SJCRH30 (cell line): Measurements from ENCODE around the gene AP4M1. TPM values are rescaled to one million over a fixed set of nuclear protein-coding genes. Genes with fewer than 3 reads are reported as not detected.

Experiments
- DNase-seq, 2 experiments: peaks; one replicate each; pipeline ENCODE4 v3.0.0-alpha.2; 2015 to 2020
- H3K27ac ChIP-seq: fragments of 250-450 bp; sonication (Bioruptor Pico); 2 replicates; pipeline ENCODE4 v1.5.1; 2020; ENCODE audit warnings: mild to moderate bottlenecking, moderate library complexity
- H3K27me3 ChIP-seq: fragments of 250-450 bp; sonication (Bioruptor Pico); 2 replicates; pipeline ENCODE4 v1.5.1; 2020; ENCODE audit warnings: mild to moderate bottlenecking, moderate library complexity
- H3K36me3 ChIP-seq: fragments of 250-450 bp; sonication (Bioruptor Pico); 2 replicates; pipeline ENCODE4 v1.5.1; 2020; ENCODE audit warnings: mild to moderate bottlenecking, moderate library complexity
- H3K4me1 ChIP-seq: fragments of 250-450 bp; sonication (Bioruptor Pico); 2 replicates; pipeline ENCODE4 v1.5.1; 2020; ENCODE audit warnings: mild to moderate bottlenecking, moderate library complexity
- H3K4me3 ChIP-seq: fragments of 250-450 bp; sonication (Bioruptor Pico); 2 replicates; pipeline ENCODE4 v1.5.1; 2020; ENCODE audit warnings: mild to moderate bottlenecking, moderate library complexity
- H3K9me3 ChIP-seq: fragments of 250-450 bp; sonication (Bioruptor Pico); replicated peaks from 2 replicates; pipeline ENCODE4 v1.5.1; 2020; ENCODE audit warnings: mild to moderate bottlenecking, moderate library complexity
- total RNA-seq: library from RNA; depleted of rRNA; stranded (reverse); fragments of >200 nt; shearing (Covaris generic); gene quantifications from 2 replicates; pipeline ENCODE4 v1.2.3, GENCODE V29; 2014; rRNA removed

Gene AP4M1, protein sequence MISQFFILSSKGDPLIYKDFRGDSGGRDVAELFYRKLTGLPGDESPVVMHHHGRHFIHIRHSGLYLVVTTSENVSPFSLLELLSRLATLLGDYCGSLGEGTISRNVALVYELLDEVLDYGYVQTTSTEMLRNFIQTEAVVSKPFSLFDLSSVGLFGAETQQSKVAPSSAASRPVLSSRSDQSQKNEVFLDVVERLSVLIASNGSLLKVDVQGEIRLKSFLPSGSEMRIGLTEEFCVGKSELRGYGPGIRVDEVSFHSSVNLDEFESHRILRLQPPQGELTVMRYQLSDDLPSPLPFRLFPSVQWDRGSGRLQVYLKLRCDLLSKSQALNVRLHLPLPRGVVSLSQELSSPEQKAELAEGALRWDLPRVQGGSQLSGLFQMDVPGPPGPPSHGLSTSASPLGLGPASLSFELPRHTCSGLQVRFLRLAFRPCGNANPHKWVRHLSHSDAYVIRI
- 9.9 and 13.9 TPM in 2 replicates for total RNA-seq

DNA sequence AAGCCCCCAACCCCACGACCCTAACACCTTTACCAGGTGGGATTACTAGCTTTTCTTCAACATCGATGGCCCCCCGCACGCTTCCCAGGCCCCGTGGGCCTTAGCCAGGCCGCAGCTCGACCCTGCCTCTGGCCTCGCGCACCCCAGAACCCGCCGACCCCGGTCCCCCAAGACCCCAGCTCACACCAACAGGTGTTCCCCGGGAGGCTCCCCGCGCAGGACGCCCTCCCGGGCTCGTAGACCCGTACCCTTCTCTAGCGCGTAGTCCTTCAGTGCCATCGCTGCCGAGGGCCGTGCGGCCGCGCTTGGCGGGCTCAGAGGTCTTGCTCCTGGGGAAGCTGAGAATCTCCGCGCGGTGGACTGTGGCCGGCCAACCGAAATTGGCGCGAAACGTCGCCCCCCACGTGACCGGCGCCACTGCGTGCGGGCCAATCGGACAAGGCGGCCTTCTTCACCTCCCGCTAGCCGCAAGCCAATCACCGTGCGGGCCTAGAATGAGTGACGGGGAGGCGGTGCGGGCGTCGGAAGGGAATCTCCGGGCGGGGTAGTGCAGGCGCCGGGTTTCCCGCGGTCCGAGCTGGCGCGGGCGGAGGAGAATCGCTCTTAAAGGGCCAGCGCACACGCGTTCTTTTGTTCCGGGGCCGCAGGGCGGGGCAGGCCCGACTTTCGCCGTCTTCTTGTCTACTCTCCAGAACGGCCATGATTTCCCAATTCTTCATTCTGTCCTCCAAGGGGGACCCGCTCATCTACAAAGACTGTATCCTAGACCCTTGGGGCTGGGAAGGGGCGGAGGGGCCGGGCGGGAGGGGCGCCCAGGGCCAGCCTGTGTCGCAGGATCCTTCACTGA, at the start of gene AP4M1, which contains the start of gene MCM7:
TSS of gene AP4M1 (plus strand) at position 628 of the 847 bp plus-strand sequence. CDS start at position 700, 72 bp downstream.
TSS of gene MCM7 (minus strand) at position 382 of the 847 bp plus-strand sequence. CDS start at position 279, 103 bp downstream.
- Histone ChIP-seq H3K27ac (peak within 1 kb of the TSS; percentile 98), H3K4me3 (peak within 1 kb of the TSS; percentile 93), H3K27me3 (no peaks in the 10 kb centered on the region), H3K9me3 (no peaks in the 10 kb centered on the region), H3K4me1 (no peaks in the 10 kb centered on the region), H3K36me3 (peaks cover 43% of the 10 kb centered on the region)
- peak; percentile 99 for DNase-seq

DNA sequence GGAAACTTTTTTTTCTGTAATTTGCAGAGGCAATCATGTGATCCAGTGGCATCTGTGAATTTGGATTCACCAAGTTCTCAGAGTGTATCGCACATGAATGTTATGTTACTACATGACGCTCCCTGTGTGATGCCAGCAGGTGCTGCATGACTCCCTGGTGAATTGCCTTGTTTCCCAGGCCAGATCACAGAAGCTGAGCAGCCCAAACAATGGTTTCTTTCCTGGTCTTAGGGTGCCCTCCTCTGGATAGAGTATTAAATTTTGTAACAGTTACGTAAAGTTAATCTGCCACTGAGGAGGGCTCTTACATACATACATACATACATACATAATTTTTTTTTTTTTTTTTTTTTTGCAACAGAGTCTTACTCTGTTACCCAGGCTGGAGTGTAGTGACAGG, 48.2 kb upstream of the AP4M1 start:
- peaks cover 5% of the 10 kb centered on the region; the same call in 1 of the 2 replicates for H3K4me1 ChIP-seq
- peak; percentile 85 to 91 for DNase-seq
- peaks cover 12% of the 10 kb centered on the region for H3K36me3 ChIP-seq
- H3K27me3 ChIP-seq = no peaks in the 10 kb centered on the region
- H3K4me3 ChIP-seq = no peak overlapping the region
- H3K9me3 ChIP-seq = no peaks in the 10 kb centered on the region
- H3K27ac ChIP-seq = no peak overlapping the region

GRCh38 chr7:100057006-100057405, 44.4 kb upstream of the AP4M1 start:
- DNase-seq = no peak
- H3K9me3 ChIP-seq = no peaks in the 10 kb centered on the region
- H3K4me3 ChIP-seq = no peak overlapping the region
- H3K27ac ChIP-seq = no peak overlapping the region
- H3K4me1 ChIP-seq = no peaks in the 10 kb centered on the region
- no peaks in the 10 kb centered on the region for H3K27me3 ChIP-seq
- peaks cover 32% of the 10 kb centered on the region for H3K36me3 ChIP-seq

DNA sequence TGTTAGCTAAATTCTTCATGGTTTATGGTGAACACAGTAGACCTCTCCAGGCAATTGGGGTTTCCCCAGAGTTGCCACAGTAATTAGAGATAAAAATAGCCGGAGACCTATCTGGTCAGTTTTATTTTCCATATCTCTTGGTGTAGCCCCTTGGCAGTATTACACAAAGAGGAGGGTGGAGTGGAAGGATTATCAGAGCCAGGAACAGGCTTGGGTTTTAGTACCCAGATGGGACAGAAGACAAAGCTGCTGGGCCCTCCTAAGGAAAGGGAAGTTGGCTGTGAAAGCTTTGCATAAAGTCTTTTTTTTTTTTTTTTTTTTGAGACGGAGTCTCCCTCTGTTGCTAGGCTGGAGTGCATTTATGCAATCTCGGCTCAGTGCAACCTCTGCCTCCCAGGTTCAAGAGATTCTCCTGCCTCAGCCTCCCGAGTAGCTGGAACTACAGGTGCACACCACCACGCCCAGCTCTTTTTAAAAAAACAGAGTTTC, 42.1 kb upstream of the AP4M1 start:
- no peak for DNase-seq
- peaks cover 49% of the 10 kb centered on the region for H3K36me3 ChIP-seq

GRCh38 chr7:100061518-100062193, 39.8 kb upstream of the AP4M1 start:
- DNase-seq = no peak
- H3K36me3 ChIP-seq = peaks cover 62% of the 10 kb centered on the region
- H3K27ac ChIP-seq = no peak overlapping the region
- no peak overlapping the region for H3K4me3 ChIP-seq
- no peaks in the 10 kb centered on the region for H3K9me3 ChIP-seq
- H3K27me3 ChIP-seq = no peaks in the 10 kb centered on the region
- no peaks in the 10 kb centered on the region for H3K4me1 ChIP-seq

More for the DNA sequence above, 42.1 kb upstream of the AP4M1 start:
- Histone ChIP-seq H3K9me3 (no peaks in the 10 kb centered on the region), H3K4me1 (no peaks in the 10 kb centered on the region), H3K27ac (no peak overlapping the region), H3K4me3 (no peak overlapping the region), H3K27me3 (no peaks in the 10 kb centered on the region)

DNA sequence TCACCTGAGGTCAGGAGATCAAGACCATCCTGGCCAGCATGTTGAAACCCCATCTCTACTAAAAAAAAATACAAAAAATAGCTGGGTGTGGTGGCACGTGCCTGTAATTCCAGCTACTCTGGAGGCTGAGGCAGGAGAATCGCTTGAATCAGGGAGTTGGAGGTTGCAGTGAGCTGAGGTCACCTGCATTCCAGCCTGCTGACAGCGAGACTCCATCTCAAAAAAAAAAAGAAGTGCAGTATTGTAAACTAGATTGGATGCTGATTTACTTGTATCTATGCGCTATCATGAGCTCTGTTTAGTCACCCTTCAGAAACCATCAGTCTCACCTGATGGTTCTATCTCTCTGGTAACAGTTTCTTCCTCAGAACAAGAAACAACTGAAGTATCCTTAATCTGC, 38.1 kb upstream of the AP4M1 start:
- H3K27ac ChIP-seq = no peak overlapping the region
- no peak overlapping the region for H3K4me3 ChIP-seq
- no peaks in the 10 kb centered on the region for H3K9me3 ChIP-seq
- no peaks in the 10 kb centered on the region for H3K27me3 ChIP-seq
- H3K36me3 ChIP-seq = peaks cover 66% of the 10 kb centered on the region
- DNase-seq = no peak
- H3K4me1 ChIP-seq = no peaks in the 10 kb centered on the region

- Histone ChIP-seq H3K9me3 (no peaks in the 10 kb centered on the region), H3K4me1 (no peaks in the 10 kb centered on the region), H3K27me3 (no peaks in the 10 kb centered on the region), H3K27ac (no peak overlapping the region), H3K36me3 (peaks cover 69% of the 10 kb centered on the region), H3K4me3 (no peak overlapping the region)
- no peak for DNase-seq
These were observed 37.3 kb upstream of the AP4M1 start for GRCh38 chr7:100064162-100064561.

DNA sequence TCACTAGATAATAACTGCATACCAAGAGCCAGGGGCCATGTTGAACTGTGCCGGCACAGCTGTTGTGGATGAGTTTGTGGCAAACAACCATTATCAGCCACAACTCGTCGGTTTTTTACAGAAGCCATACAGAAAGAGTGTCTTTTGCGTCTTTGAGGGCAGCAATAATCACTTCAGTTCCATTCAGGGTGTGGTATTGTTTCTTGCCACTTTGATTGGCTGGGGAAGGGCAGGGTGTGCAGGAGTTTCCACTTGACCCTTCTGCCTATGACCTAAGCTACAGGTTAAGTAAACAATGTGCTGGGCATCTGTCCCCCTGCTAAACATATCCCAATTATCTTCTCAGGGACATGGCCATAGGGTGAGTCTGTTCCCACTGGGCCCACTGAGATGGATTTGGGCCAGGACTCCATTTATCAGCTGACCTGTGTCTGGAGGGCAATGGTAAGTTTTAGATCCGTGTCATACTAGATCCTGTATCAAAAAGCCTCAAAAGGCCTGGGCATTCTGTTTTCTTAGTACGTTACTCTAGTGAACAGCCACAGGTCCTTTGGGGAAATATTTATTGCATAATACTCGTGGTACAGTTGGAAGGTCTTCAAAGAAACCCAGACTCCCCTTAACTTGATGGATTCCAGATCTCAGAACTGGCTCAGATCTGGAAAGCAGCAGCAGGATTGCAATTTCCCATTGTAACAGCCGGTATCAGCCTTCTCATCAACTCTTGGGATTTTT, 35.8 kb upstream of the AP4M1 start:
- H3K27me3 ChIP-seq = no peaks in the 10 kb centered on the region
- H3K4me3 ChIP-seq = no peak overlapping the region
- H3K27ac ChIP-seq = no peak overlapping the region
- peaks cover 77% of the 10 kb centered on the region for H3K36me3 ChIP-seq
- H3K4me1 ChIP-seq = no peaks in the 10 kb centered on the region
- DNase-seq = no peak
- H3K9me3 ChIP-seq = no peaks in the 10 kb centered on the region

GRCh38 chr7:100066953-100067352, 34.5 kb upstream of the AP4M1 start:
- Histone ChIP-seq H3K27ac (no peak overlapping the region), H3K36me3 (peaks cover 84% of the 10 kb centered on the region), H3K27me3 (no peaks in the 10 kb centered on the region), H3K9me3 (peaks cover 13% of the 10 kb centered on the region; the same call in 1 of the 2 replicates), H3K4me1 (no peaks in the 10 kb centered on the region), H3K4me3 (no peak overlapping the region)
- DNase-seq = no peak

- Histone ChIP-seq H3K27me3 (no peaks in the 10 kb centered on the region), H3K4me3 (no peak overlapping the region), H3K36me3 (peaks cover 89% of the 10 kb centered on the region), H3K4me1 (no peaks in the 10 kb centered on the region), H3K9me3 (peaks cover 26% of the 10 kb centered on the region), H3K27ac (no peak overlapping the region)
- no peak for DNase-seq
These were observed 31.5 kb upstream of the AP4M1 start for GRCh38 chr7:100069991-100070390.

DNA sequence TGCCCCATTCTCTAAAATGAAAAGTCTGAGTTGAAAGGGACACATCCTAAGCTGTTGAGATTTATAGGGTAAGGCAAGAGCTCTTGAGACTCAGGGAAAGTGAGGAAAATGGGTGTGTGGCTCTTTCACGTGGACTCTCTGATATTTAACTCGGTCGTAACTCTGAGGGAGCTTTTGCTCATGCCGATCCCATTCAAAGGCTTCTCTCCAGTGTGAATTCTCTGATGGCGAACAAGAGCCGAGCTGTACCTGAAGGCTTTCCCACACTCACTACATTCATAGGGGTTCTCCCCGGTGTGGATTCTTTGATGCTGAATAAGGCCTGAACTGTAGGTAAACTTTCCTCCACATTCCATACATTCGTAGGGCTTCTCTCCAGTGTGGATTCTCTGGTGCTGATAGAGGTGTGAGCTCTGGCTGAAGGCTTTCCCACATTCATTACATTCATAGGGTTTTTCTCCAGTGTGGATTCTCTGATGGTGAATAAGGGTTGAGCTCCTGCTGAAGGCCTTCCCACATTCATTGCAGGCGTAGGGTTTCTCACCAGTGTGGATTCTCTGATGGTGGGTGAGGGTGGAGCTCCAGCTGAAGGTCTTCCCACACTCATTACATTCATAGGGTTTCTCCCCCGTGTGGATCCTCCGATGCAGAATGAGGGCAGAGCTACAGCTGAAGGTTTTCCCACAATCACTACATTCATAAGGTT, 30.3 kb upstream of the AP4M1 start:
- no peak for DNase-seq
- Histone ChIP-seq H3K27me3 (no peaks in the 10 kb centered on the region), H3K4me1 (no peaks in the 10 kb centered on the region), H3K36me3 (peaks cover 95% of the 10 kb centered on the region), H3K4me3 (no peak overlapping the region), H3K27ac (no peak overlapping the region), H3K9me3 (peaks cover 26% of the 10 kb centered on the region)

GRCh38 chr7:100072462-100072861, 29.0 kb upstream of the AP4M1 start:
- Histone ChIP-seq H3K27me3 (no peaks in the 10 kb centered on the region), H3K27ac (no peak overlapping the region), H3K4me3 (no peak overlapping the region), H3K36me3 (peaks cover 99% of the 10 kb centered on the region), H3K4me1 (no peaks in the 10 kb centered on the region), H3K9me3 (peaks cover 26% of the 10 kb centered on the region)
- no peak for DNase-seq

- peaks cover 26% of the 10 kb centered on the region for H3K9me3 ChIP-seq
- DNase-seq = no peak
- peaks cover 97% of the 10 kb centered on the region for H3K36me3 ChIP-seq
- H3K4me1 ChIP-seq = no peaks in the 10 kb centered on the region
- no peak overlapping the region for H3K4me3 ChIP-seq
- H3K27ac ChIP-seq = no peak overlapping the region
- H3K27me3 ChIP-seq = no peaks in the 10 kb centered on the region
These were observed 26.6 kb upstream of the AP4M1 start for GRCh38 chr7:100074841-100075240.
